ENCODE measurements around the gene ECM2.

The ECM2 gene

DNA sequence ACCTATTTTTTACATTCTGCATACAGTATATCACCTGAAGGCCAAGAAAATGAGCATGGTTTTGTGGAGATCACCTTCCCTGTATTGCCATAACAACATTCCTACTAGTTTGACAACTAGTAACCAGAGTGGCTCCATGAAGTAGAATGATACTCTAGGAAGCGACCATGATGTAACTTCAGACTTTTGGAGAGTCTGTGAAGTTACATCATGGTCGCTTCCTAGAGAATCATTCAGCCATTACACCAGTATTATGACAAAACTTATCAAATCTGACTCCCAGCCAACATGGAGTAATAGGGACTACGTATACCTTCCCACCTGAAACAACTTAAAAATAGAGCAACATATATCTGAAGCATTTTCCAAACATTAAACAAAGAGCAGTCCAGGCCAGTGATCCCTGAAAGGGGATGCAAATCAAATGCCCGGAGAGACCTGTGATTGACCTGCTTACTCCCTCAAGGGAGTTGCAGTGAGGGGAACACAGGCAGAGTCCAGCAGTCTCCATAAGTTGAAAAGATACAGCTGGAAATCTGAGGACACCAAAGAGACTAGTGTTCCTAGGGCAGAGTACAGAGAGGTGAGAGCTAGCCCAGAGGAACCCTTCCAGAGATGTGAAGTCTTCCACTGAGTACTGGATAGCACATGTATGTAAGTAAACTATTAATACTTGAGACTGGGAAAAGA is 7.8 kb downstream of the ECM2 start:
- DNase-seq (ENCODE audit: low read depth in 2 of 2, low spot score in 1 of 2): no peak

DNA sequence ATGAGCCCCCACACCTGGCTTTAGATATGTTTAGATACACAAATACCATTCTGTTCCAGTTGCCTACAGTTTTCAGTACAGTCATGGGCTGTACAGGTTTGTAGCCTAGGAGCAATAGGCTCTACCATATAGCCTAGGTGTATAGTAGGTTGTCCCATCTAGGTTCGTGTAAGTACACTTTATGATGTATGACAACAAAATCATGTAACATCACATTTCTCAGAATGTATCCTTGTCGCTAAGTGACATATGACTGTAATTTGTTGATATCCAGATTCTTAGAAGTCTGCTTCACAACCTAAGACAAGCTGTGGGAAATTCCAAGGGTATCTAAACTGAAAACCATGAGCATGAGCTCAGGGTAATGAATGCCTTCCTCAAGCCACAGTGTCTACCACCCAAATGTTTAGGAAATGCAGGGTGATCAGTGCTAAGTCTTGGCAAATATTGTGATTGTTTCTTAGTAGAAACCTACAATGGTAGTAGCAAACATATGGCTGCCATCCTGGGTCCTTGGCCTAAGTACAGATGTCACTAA is 8.4 kb downstream of the ECM2 start:
- no peak for DNase-seq (ENCODE audit: low read depth in 2 of 2, low spot score in 1 of 2)

DNA sequence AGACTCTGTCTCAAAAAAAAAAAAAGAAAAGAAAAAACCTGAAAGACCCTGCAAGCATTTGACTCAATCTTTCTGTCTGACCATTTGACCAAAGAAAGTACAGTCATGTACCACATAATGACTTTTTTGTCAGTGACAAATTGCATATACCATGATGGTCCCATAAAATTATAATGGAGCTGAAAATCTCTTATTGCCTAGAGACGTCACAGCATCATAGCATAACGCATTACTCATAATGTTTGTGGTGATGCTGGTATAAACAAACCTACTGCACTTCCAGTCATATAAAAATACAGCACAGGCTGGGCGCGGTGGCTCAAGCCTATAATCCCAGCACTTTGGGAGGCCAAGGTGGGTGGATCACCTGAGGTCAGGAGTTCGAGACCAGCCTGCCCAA is 10.5 kb downstream of the ECM2 start:
- no peak for DNase-seq (ENCODE audit: low read depth in 2 of 2, low spot score in 1 of 2)

DNA sequence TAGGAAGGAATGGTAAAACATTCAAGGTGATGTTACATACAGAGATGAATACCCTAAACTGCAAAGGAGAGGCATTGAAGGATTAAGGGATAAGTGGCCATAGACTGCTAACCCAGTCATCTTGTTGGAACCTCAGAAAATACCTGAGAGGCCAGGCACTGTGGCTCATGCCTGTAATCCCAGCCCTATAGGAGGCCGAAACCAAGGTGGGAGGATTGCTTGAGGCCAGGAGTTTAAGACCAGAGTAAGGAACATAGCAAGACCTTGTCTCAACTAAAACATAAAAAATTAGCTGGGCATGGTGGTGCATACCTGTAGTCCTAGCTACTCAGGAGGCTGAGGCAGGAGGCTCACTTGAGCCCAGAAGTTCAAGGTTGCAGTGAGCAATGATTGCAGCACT is 10.9 kb downstream of the ECM2 start:
- no peak for DNase-seq (ENCODE audit: low read depth in 2 of 2, low spot score in 1 of 2)

DNA sequence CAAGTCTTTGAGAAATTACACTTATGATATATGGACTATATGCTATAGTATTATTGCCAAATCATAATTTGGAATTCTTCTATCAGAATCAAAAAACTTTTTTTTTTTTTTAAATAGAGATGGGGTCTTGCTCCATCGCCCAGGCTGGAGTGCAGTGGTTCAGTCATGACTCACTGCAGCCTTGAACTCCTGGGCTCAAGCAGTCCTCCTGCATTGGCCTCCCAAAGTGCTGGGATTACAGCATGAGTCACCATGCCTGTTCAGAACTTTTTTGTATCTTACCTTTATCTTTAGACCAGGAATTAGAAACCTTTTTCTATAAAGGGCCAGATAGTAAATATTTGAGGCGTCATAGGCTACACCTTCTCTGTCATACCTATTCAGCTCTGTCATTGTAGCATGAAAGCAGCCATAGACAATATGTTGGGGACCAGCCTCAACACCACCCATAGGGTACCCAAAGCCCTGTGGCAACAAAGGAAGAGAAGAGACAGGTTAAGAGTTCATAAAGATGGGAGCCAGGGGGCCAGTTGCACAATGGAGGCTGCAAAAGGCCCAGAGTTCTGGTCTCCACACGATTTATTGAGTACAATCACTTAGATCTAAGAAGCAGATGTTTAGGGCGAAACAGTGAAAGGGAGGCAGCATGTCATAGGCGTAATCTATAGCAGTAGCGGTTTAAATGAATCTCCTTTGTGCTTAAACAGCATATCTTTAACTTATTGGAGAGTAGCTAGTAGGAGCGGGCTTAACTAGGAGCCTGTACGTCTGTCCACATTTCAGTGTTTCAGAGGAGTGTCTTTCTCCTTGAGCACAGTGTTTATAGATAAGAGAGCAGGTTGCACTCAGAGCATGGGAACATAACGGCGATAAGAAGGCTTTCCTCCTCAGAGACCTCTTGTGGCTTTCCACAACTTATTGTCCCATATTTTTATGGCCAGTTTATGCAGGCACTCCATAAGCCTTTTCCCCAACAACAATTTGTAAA is 12.5 kb downstream of the ECM2 start:
- DNase-seq (ENCODE audit: low read depth in 2 of 2, low spot score in 1 of 2): no peak

DNA sequence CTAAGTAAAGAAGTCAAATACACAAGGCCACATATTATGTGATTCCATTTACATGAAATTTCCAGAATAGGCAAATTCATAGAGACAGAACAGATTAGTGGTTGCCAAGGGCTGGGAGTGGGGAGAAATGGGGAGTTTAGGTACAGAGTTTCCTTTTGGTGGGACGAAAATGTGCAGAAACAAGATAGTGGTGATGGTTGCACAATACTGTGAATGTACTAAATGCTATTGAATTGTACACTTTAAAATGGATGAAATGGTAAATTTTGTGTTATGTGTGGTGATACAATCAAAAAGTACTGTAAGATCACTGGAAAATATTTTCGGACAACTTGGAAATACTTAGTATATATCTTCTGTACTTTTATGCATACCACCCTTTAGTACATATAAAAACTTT is 15.0 kb downstream of the ECM2 start:
- DNase-seq (ENCODE audit: low read depth in 2 of 2, low spot score in 1 of 2): no peak

DNA sequence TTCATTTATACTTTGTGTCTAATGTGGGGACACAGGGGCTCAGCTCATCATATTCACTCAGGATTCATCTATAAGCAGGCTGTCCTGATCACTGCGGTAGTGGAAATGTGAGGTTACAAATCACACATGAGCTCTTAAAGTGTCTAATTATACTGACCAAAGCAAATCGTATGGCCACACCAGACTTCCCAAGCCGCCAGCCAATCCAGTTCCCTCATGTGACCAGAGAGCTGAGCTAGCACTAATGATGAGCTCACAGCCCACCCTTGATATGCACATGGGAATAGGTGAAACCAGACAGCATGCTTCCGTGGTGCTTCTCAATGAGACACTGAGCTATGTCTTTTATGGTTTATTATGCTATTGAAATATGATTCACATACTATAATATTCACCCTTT is 17.6 kb downstream of the ECM2 start:
- no peak for DNase-seq (ENCODE audit: low read depth in 2 of 2, low spot score in 1 of 2)

DNA sequence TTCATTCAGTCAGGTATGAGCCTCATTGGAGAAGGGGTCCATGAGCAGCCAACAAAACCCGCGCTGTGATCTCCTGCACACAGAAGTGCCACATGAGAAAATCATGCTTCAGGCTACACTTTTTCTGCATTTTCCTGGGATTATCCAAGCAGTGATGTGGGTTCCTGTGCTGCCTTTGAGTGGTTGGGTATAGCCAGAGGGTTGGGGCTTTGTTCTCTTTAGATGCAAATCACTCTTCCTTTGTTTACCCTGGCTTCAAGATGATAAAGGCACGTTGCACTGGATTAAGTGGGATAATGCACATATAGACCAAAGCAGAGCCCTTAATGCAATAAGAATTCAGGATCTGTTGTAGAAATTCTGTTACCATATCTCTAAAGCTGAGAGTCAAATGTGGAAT is 18.7 kb downstream of the ECM2 start:
- DNase-seq (ENCODE audit: low read depth in 2 of 2, low spot score in 1 of 2): no peak

DNA sequence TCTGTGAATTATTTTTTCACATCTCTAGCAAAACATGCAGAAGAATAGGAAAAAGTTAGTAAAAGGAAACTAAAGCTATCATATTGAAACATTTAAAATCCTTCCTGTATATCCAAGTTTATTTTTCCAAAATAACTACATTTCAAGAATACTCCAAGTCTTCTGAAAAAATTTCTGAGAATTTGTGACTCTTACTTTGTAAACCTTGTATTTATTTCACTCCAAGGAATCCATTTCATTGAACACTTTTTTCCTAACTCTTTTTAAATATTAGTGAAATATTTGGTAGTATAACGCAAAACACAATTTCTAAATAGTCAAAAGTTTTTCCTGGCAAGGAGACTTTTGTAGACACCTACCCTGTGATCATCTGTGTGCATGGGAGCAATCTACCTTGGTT is 19.3 kb downstream of the ECM2 start:
- DNase-seq (ENCODE audit: low read depth in 2 of 2, low spot score in 1 of 2): no peak

DNA sequence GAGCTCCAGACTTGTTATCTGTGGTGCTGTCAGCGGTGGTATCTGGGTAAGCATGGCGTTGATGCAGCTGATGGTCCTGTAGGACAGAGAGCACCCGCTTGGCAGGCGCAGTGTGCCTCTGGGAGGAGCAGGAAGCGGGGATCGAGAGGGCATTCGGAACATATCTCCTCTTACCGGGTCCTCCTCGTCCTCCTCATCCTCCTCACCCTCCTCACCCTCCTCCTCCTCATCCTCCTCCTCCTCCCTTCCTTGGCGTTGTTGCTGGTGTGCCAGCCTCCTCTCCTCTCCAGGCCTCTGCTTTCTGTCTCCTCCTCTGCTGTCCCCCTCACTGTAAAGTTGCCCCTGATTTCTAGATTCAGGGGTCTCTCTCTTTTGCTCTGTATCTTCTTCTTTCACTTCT is 21.2 kb downstream of the ECM2 start:
- DNase-seq (ENCODE audit: low read depth in 2 of 2, low spot score in 1 of 2): no peak

DNA sequence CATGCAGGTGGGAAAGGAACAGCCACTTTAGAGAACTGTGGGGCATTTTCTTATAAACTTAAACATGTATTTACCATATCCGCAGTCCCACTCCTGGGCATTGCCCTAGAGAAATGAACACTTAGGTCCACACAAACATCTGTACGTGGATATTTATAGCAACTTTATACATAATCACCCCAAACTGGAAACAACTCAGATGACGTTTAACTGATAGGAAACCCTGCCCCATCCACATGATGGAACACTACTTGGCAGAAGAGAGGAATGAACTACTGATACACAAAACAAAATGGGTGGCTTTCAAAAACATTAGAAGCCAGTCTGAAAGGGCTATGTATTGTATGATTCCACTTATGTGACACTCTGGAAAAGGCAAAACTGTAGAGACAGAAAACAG is 22.4 kb downstream of the ECM2 start:
- no peak for DNase-seq (ENCODE audit: low read depth in 2 of 2, low spot score in 1 of 2)

DNA sequence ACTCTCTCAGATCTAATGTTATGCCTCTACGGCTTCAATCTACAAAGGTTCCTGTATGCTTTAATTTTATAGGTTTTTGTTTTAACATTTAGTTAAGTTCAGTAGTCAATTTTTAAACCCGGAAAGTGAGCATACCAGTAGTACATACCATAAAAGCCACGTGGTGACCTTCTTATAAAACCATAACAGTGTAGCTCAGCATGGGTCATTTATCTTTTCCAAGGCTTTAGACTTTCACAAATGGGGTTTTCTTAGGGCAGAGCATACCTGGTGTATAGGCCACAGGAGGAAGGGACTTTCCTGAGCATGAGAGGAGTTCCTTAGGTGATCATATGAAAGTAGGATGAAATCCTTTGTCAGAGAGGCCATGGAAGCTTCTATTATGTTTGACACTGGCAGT is 23.2 kb downstream of the ECM2 start:
- no peak for DNase-seq (ENCODE audit: low read depth in 2 of 2, low spot score in 1 of 2)

DNA sequence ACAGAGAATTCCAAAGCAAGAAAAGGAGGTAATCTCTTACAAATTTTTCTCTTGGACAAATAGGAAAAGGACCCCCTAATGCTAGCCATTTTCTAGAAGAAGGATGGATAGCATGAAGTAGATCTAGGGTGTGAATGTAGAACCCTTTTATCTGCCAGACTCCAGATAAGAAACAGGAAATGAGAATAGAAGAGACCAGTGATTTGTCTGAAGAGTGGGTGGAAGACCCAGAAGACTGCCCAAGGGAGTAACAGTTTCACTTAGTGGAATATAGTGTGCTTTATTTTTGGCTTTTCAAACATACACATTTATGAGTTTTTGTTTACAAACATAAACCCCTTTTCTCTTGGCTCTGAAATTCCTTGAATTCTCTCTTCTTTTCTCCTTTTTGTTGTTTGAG is 25.0 kb downstream of the ECM2 start:
- no peak for DNase-seq (ENCODE audit: low read depth in 2 of 2, low spot score in 1 of 2)

DNA sequence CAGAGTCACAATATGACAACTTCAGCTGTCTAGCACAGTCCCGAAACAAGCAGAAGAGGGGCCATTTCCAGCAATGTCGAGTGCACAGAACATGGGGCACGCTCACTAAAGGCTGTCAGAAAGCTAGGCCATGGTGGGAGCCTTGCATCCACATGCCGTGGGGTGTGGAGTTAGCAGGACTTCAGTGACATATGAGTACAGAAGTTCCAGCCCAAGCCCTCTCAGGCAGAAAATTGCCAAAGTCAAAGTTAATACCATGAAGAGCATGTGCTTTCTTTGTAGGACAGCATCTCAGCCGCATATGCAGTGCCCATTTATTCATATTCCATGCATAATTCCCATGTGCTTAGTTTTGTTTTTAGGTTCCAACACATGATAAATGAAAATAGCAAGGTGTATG is 26.7 kb downstream of the ECM2 start:
- DNase-seq (ENCODE audit: low read depth in 2 of 2, low spot score in 1 of 2): no peak

DNA sequence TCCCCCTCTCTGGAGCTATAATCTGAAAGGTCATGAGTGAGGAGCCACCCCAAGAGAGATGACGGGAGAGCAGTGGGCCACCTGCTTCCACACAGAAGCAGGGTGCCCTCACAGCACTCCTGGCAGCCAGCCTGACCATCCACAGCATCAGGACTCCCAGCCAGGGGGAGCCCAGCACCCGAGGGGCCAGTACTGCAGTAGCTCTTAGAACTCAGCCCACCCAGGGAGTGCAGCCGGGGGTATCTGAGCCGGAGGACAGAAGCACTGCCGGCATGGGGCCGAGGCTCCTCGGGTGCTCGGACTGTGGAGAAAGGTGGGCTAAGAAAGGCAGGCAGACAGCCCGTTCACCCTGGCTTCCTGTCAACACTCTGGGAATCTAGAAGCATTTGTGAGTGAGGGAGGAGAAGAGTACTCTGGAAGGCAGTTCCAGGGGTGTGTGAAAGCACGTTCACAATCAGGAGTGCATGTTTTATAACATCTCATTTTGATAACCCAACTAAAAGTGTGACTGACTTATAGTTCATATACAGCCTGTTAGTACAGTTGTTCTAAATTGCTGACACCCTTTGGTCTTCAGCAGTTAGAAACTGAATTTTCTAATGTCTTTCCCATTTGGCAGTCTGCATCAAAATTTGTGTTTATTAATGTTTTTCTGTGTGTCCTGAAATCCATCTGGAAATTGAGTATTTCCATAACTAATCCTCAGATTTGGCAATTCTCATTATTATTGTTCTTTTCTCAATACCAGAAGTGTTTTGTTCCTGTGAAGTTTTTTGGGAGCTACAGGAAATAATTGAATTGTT is 27.6 kb downstream of the ECM2 start:
- no peak for DNase-seq (ENCODE audit: low read depth in 2 of 2, low spot score in 1 of 2)

DNA sequence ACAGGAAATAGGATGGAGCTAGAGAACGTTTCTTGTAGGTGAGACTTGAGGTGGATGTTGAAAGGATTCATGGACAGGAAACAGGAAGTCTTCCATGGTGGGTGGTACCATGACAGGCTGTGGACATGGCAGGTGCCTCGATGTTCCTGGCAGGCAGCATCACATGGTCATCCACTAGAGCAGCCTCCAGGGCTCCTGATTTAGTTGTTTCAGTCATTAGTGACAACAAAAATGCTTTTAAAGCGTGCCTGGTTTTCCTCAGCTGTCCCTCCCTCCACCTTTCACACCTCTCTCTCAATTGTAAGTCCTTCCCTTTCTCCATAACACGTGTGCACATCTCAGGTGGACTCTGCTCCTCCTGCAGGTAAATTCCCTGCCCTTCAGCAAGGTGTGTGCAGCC is 28.3 kb downstream of the ECM2 start:
- no peak for DNase-seq (ENCODE audit: low read depth in 2 of 2, low spot score in 1 of 2)

DNA sequence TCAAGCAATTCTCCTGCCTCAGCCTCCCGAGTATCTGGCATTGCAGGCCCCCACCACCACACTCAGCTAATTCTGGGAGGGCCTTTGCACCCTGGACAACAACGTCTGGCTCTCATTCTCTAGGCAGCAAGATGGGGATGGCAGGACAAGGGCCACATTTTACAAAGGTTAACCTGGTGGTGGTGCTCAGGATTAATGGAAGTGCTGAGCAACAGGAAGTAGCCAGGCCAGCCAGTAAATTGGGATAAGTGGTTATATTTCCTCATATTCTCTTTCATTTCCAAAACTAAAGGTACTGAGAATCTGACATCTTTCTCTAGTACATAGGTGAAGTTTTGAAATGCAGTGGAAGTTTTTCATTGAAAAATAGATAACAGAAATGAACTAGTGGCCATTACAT is 28.8 kb downstream of the ECM2 start:
- DNase-seq (ENCODE audit: low read depth in 2 of 2, low spot score in 1 of 2): no peak

DNA sequence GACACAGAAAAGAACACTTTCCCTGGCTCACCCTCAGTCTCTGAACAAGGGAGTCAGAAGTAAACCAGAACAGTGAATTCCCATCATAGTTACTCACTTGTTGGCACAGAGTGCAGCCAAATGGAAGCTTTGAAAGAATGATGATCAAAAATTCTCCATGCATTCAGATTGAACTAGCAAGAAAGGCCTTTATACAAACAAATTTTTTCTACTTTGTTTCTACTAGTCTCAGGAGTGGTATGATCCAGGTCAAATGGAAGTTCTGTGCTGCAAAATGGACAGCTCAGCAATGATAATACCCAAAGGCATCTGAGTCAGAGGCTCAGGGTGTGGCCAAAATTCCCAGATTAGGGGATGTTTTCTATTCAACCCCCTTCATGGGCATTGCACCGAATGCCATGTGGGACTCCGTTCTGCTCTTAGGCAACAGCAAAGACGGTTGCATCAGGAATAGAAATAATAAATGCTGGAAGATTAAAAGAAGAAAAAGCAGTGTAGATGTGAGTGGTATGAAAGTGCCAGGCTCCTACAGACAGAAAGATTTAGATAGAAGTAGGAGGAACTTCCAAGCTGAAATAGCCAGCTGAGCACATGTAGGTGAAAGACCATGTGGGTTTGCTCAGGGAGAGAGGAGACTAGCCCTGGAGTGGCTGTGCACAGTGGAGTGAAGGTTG is 29.5 kb downstream of the ECM2 start:
- no peak for DNase-seq (ENCODE audit: low read depth in 2 of 2, low spot score in 1 of 2)

DNA sequence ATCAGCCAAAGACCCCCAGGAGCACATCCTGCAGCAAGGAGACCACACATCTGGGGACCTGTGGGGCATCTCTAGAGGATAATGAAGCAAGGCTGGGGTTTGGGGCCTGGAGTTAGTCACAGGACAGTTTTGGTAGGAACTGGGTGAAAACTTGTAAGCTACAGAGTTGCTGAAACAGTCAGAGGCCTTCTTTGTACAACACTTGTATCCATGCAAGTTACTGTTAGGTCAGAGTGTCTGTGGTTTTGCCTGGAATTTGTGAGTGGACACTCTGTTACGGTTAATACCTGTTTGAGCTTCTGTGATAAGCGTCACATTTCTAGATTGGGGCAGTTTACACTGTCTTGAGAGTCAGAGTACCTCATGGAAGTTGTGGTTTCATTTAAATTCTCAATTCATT is 30.9 kb downstream of the ECM2 start:
- no peak for DNase-seq (ENCODE audit: low read depth in 2 of 2, low spot score in 1 of 2)

DNA sequence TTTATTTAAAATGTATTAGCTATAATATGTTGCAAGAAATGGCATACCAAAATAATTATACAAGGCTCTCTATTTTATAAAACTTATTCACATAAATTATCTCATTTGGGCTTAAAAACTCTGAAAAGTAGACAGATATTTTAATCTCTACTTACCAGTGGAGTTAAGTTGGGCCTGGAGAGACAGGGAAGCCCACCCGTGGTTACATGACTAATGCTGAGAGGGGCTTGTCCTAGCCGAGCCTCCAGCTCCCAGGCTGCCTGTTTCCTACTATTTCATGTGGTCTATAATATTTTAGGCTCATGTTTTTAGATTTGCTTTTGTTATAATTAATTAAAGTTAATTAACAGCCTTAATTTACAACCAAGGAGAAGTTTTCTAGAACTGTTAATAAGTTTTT is 32.6 kb downstream of the ECM2 start:
- DNase-seq (ENCODE audit: low read depth in 2 of 2, low spot score in 1 of 2): no peak

Data from stimulated activated CD8-positive, alpha-beta memory T cell treated with anti-CD3 and anti-CD28 coated beads, Interleukin-4, amount 100 ng/mL, for 1 hour (primary cell).